Measurements from ENCODE around the gene WWOX.

DNA sequence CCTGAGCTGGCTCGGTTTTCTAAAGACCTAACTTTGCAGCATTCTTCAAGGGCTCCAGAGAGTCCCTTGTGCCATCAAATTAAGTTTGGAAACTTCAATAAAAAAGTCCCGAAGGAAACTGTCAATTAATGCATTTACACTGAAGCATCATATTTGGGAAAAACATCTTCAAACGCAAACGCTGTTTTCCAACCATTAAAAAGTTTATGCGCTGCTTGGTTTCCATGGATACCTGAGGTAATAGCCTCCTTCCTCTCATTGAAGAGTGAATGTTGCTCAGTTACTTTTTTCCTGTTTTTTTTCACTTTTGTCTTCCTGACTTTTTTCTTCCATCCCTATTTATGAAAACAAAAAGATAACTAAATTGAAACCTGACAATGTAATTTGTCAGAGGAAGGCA is 1102.0 kb downstream of the WWOX start:
- TF ChIP-seq, protein P1, sequence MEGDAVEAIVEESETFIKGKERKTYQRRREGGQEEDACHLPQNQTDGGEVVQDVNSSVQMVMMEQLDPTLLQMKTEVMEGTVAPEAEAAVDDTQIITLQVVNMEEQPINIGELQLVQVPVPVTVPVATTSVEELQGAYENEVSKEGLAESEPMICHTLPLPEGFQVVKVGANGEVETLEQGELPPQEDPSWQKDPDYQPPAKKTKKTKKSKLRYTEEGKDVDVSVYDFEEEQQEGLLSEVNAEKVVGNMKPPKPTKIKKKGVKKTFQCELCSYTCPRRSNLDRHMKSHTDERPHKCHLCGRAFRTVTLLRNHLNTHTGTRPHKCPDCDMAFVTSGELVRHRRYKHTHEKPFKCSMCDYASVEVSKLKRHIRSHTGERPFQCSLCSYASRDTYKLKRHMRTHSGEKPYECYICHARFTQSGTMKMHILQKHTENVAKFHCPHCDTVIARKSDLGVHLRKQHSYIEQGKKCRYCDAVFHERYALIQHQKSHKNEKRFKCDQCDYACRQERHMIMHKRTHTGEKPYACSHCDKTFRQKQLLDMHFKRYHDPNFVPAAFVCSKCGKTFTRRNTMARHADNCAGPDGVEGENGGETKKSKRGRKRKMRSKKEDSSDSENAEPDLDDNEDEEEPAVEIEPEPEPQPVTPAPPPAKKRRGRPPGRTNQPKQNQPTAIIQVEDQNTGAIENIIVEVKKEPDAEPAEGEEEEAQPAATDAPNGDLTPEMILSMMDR (IDR thresholded peaks at IDR 0.05): no peak
- TF ChIP-seq POLR2A (IDR thresholded peaks at IDR 0.05): no peak

Data from thyroid gland (tissue), 4 donors.